GM19397 (cell line): Measurements from ENCODE around the gene NES.

Experiments
- ATAC-seq: cut with Tn5 transposase; IDR thresholded peaks from one replicate; pipeline ENCODE4 v1.9.1; 2021; ENCODE audit warnings: mild to moderate bottlenecking, moderate library complexity; ENCODE audit not compliant: unreplicated experiment

The NES gene

GRCh38 chr1:156705321-156705917, 28.2 kb upstream of the NES start, which contains the start of gene CRABP2:
Gene CRABP2 (minus strand): TSS chr1:156705583. CDS start chr1:156705446, 137 bp downstream.
- ATAC-seq = no peak

GRCh38 chr1:156704930-156705320, 27.7 kb upstream of the NES start:
- ATAC-seq = no peak

GRCh38 chr1:156704166-156704711, 27.0 kb upstream of the NES start:
- ATAC-seq = no peak

GRCh38 chr1:156703741-156704140, 26.5 kb upstream of the NES start:
- ATAC-seq = no peak

- no peak for ATAC-seq
Observed at GRCh38 chr1:156703336-156703735, 26.1 kb upstream of the NES start.

GRCh38 chr1:156700736-156701531, 23.7 kb upstream of the NES start:
- ATAC-seq = no peak

GRCh38 chr1:156698995-156699394, 21.8 kb upstream of the NES start:
- ATAC-seq = no peak

- ATAC-seq = no peak
Observed at GRCh38 chr1:156697481-156697880, 20.3 kb upstream of the NES start.

GRCh38 chr1:156696755-156697154, 19.5 kb upstream of the NES start:
- no peak for ATAC-seq

GRCh38 chr1:156694690-156694962, 17.4 kb upstream of the NES start:
- ATAC-seq = no peak

- no peak for ATAC-seq
Observed at GRCh38 chr1:156693848-156694689, 16.9 kb upstream of the NES start.

- ATAC-seq = no peak
Observed at GRCh38 chr1:156692925-156693847, 16.0 kb upstream of the NES start.

- ATAC-seq = no peak
Observed at GRCh38 chr1:156692441-156692924, 15.3 kb upstream of the NES start.

GRCh38 chr1:156691665-156692440, 14.6 kb upstream of the NES start:
- no peak for ATAC-seq

- no peak for ATAC-seq
Observed at GRCh38 chr1:156691191-156691590, 14.0 kb upstream of the NES start.

GRCh38 chr1:156690675-156691036, 13.4 kb upstream of the NES start:
- ATAC-seq = no peak

- ATAC-seq = no peak
Observed at GRCh38 chr1:156689953-156690674, 12.9 kb upstream of the NES start.

GRCh38 chr1:156689035-156689952, 12.1 kb upstream of the NES start:
- ATAC-seq = peak; percentile 58
